ENCODE results near the gene CD164. TPM values are rescaled to one million over a fixed set of nuclear protein-coding genes. Genes with fewer than 3 reads are reported as not detected.
"Not testable (repeated sequence)": the region's sequence is repeated elsewhere in the genome, so short reads cannot be mapped to it uniquely, and the experiment has no call there.

Gene CD164
- total and polyA plus RNA-seq, 3 experiments from 2014 or later: 246 to 291 (median 259) TPM

GRCh38 chr6:109340811-109341210, 41.5 kb downstream of the CD164 start:
- no peak overlapping the region for H3K4me3 ChIP-seq (ENCODE audit: low read length)
- DNase-seq: no peak
- peaks cover 0 to 1% of the 10 kb centered on the region in 2 donors for H3K27me3 Mint-ChIP-seq
- no peaks in the 10 kb centered on the region for H3K9me3 Mint-ChIP-seq
- H3K27ac Mint-ChIP-seq: no peak overlapping the region
- CTCF ChIA-PET: no interaction called here
- H3K4me1 Mint-ChIP-seq: no peaks in the 10 kb centered on the region
- no peaks in the 10 kb centered on the region for H3K36me3 ChIP-seq (ENCODE audit: insufficient read depth, low read length)
- H3K9me3 ChIP-seq (ENCODE audit: low read length): no peaks in the 10 kb centered on the region
- H3K4me1 ChIP-seq (ENCODE audit: insufficient read depth, low read length): no peaks in the 10 kb centered on the region
- POLR2A ChIA-PET: no interaction called here
- no peaks in the 10 kb centered on the region for H3K27me3 ChIP-seq (ENCODE audit: insufficient read depth, low read length, poor library complexity, severe bottlenecking)
- no peak overlapping the region for H3K4me3 Mint-ChIP-seq
- peaks cover 0 to 10% (median 5%) of the 10 kb centered on the region in 3 donors for H3K36me3 Mint-ChIP-seq
- no peak overlapping the region for H3K27ac ChIP-seq (ENCODE audit: low read depth, low read length)

GRCh38 chr6:109339906-109340678, 42.2 kb downstream of the CD164 start:
- ChIA-PET CTCF (no interaction called here), POLR2A (no interaction called here)
- H3K9me3 Mint-ChIP-seq: no peaks in the 10 kb centered on the region
- H3K4me1 Mint-ChIP-seq: no peaks in the 10 kb centered on the region
- Histone ChIP-seq H3K9me3 (ENCODE audit: low read length) (no peaks in the 10 kb centered on the region), H3K4me1 (ENCODE audit: insufficient read depth, low read length) (no peaks in the 10 kb centered on the region), H3K36me3 (ENCODE audit: insufficient read depth, low read length) (no peaks in the 10 kb centered on the region), H3K27me3 (ENCODE audit: insufficient read depth, low read length, poor library complexity, severe bottlenecking) (no peaks in the 10 kb centered on the region), H3K27ac (ENCODE audit: low read depth, low read length) (peak overlapping the region; percentile 17), H3K4me3 (ENCODE audit: low read length) (no peak overlapping the region)
- H3K4me3 Mint-ChIP-seq: no peak overlapping the region
- H3K27ac Mint-ChIP-seq: peak overlapping the region in 1 of 8 donors; percentile 74
- no peak for DNase-seq
- peaks cover 0 to 10% (median 5%) of the 10 kb centered on the region in 3 donors for H3K36me3 Mint-ChIP-seq
- no peaks in the 10 kb centered on the region for H3K27me3 Mint-ChIP-seq

GRCh38 chr6:109336221-109336961, 45.9 kb downstream of the CD164 start:
- Mint-ChIP-seq H3K9me3 (no peaks in the 10 kb centered on the region), H3K4me3 (peak overlapping the region in 1 of 7 donors; percentile 48), H3K4me1 (no peaks in the 10 kb centered on the region), H3K27me3 (no peaks in the 10 kb centered on the region), H3K36me3 (peaks cover 0 to 7% (median 5%) of the 10 kb centered on the region in 3 donors), H3K27ac (peak overlapping the region in 2 of 8 donors; percentile 40 to 43)
- DNase-seq: no peak
- Histone ChIP-seq H3K27me3 (ENCODE audit: insufficient read depth, low read length, poor library complexity, severe bottlenecking) (no peaks in the 10 kb centered on the region), H3K36me3 (ENCODE audit: insufficient read depth, low read length) (no peaks in the 10 kb centered on the region), H3K27ac (ENCODE audit: low read depth, low read length) (no peak overlapping the region), H3K4me1 (ENCODE audit: insufficient read depth, low read length) (no peaks in the 10 kb centered on the region), H3K9me3 (ENCODE audit: low read length) (no peaks in the 10 kb centered on the region), H3K4me3 (ENCODE audit: low read length) (no peak overlapping the region)
- CTCF ChIA-PET: no interaction called here
- POLR2A ChIA-PET: no interaction called here

GRCh38 chr6:109333870-109334269, 48.4 kb downstream of the CD164 start:
- H3K9me3 Mint-ChIP-seq; CTCF ChIA-PET; H3K4me3 ChIP-seq (ENCODE audit: low read length); H3K27ac ChIP-seq (ENCODE audit: low read depth, low read length); H3K4me1 ChIP-seq (ENCODE audit: insufficient read depth, low read length); H3K36me3 Mint-ChIP-seq; H3K4me1 Mint-ChIP-seq; H3K36me3 ChIP-seq (ENCODE audit: insufficient read depth, low read length); H3K27ac Mint-ChIP-seq; H3K27me3 Mint-ChIP-seq; H3K9me3 ChIP-seq (ENCODE audit: low read length); H3K27me3 ChIP-seq (ENCODE audit: insufficient read depth, low read length, poor library complexity, severe bottlenecking); H3K4me3 Mint-ChIP-seq; POLR2A ChIA-PET; DNase-seq: not testable (repeated sequence)

- no peaks in the 10 kb centered on the region for H3K4me1 ChIP-seq (ENCODE audit: insufficient read depth, low read length)
- peak overlapping the region in 1 of 8 donors; percentile 50 for H3K27ac Mint-ChIP-seq
- DNase-seq: no peak
- no peaks in the 10 kb centered on the region for H3K4me1 Mint-ChIP-seq
- no peak overlapping the region for H3K4me3 Mint-ChIP-seq
- H3K9me3 ChIP-seq (ENCODE audit: low read length): no peaks in the 10 kb centered on the region
- no peaks in the 10 kb centered on the region for H3K27me3 ChIP-seq (ENCODE audit: insufficient read depth, low read length, poor library complexity, severe bottlenecking)
- no peaks in the 10 kb centered on the region for H3K36me3 ChIP-seq (ENCODE audit: insufficient read depth, low read length)
- ChIA-PET POLR2A (no interaction called here), CTCF (no interaction called here)
- no peaks in the 10 kb centered on the region for H3K9me3 Mint-ChIP-seq
- H3K27me3 Mint-ChIP-seq: no peaks in the 10 kb centered on the region
- no peak overlapping the region for H3K4me3 ChIP-seq (ENCODE audit: low read length)
- H3K27ac ChIP-seq (ENCODE audit: low read depth, low read length): no peak overlapping the region
- H3K36me3 Mint-ChIP-seq: peaks cover 0 to 6% (median 4%) of the 10 kb centered on the region in 3 donors
Observed at GRCh38 chr6:109332748-109333147, 49.5 kb downstream of the CD164 start.

GRCh38 chr6:109331081-109331480, 51.2 kb downstream of the CD164 start:
- H3K9me3 ChIP-seq (ENCODE audit: low read length): no peaks in the 10 kb centered on the region
- H3K27ac ChIP-seq (ENCODE audit: low read depth, low read length): no peak overlapping the region
- H3K4me1 Mint-ChIP-seq: no peaks in the 10 kb centered on the region
- H3K4me3 Mint-ChIP-seq: no peak overlapping the region
- no peaks in the 10 kb centered on the region for H3K9me3 Mint-ChIP-seq
- H3K36me3 Mint-ChIP-seq: peaks cover 0 to 6% (median 2%) of the 10 kb centered on the region in 3 donors
- no peak overlapping the region for H3K4me3 ChIP-seq (ENCODE audit: low read length)
- no peaks in the 10 kb centered on the region for H3K27me3 Mint-ChIP-seq
- no peak for DNase-seq
- H3K4me1 ChIP-seq (ENCODE audit: insufficient read depth, low read length): no peaks in the 10 kb centered on the region
- ChIA-PET CTCF (no interaction called here), POLR2A (no interaction called here)
- no peaks in the 10 kb centered on the region for H3K36me3 ChIP-seq (ENCODE audit: insufficient read depth, low read length)
- no peaks in the 10 kb centered on the region for H3K27me3 ChIP-seq (ENCODE audit: insufficient read depth, low read length, poor library complexity, severe bottlenecking)
- H3K27ac Mint-ChIP-seq: no peak overlapping the region

GRCh38 chr6:109330263-109330662, 52.0 kb downstream of the CD164 start:
- Histone ChIP-seq H3K27me3 (ENCODE audit: insufficient read depth, low read length, poor library complexity, severe bottlenecking) (no peaks in the 10 kb centered on the region), H3K4me3 (ENCODE audit: low read length) (no peak overlapping the region), H3K9me3 (ENCODE audit: low read length) (no peaks in the 10 kb centered on the region), H3K36me3 (ENCODE audit: insufficient read depth, low read length) (no peaks in the 10 kb centered on the region), H3K4me1 (ENCODE audit: insufficient read depth, low read length) (no peaks in the 10 kb centered on the region), H3K27ac (ENCODE audit: low read depth, low read length) (no peak overlapping the region)
- Mint-ChIP-seq H3K27me3 (no peaks in the 10 kb centered on the region), H3K27ac (no peak overlapping the region), H3K9me3 (no peaks in the 10 kb centered on the region), H3K4me3 (no peak overlapping the region), H3K4me1 (no peaks in the 10 kb centered on the region), H3K36me3 (peaks cover 0 to 6% (median 0%) of the 10 kb centered on the region in 3 donors)
- no peak for DNase-seq
- POLR2A ChIA-PET: no interaction called here
- CTCF ChIA-PET: no interaction called here

- no peaks in the 10 kb centered on the region for H3K9me3 Mint-ChIP-seq
- Histone ChIP-seq H3K4me3 (ENCODE audit: low read length) (no peak overlapping the region), H3K27ac (ENCODE audit: low read depth, low read length) (no peak overlapping the region), H3K36me3 (ENCODE audit: insufficient read depth, low read length) (no peaks in the 10 kb centered on the region), H3K4me1 (ENCODE audit: insufficient read depth, low read length) (no peaks in the 10 kb centered on the region), H3K9me3 (ENCODE audit: low read length) (no peaks in the 10 kb centered on the region), H3K27me3 (ENCODE audit: insufficient read depth, low read length, poor library complexity, severe bottlenecking) (no peaks in the 10 kb centered on the region)
- peaks cover 0 to 6% (median 0%) of the 10 kb centered on the region in 3 donors for H3K36me3 Mint-ChIP-seq
- H3K27me3 Mint-ChIP-seq: no peaks in the 10 kb centered on the region
- H3K4me3 Mint-ChIP-seq: no peak overlapping the region
- H3K27ac Mint-ChIP-seq: no peak overlapping the region
- ChIA-PET POLR2A (no interaction called here), CTCF (interaction anchor here (0.8 kb wide), 1 partner anchor 33 kb away, joined by 3 read pairs; no protein-coding TSS in a partner anchor)
- DNase-seq: no peak
- no peaks in the 10 kb centered on the region for H3K4me1 Mint-ChIP-seq
Observed at GRCh38 chr6:109328629-109329028, 53.6 kb downstream of the CD164 start.
